Measurements from ENCODE around the gene ZNF786. TPM values are rescaled to one million over a fixed set of nuclear protein-coding genes. Genes with fewer than 3 reads are reported as not detected.

The ZNF786 gene
- total RNA-seq (10 to 100 TPM in 2 of 7 donors, 1 to 10 TPM in 5; 3.9 to 11.6 (median 8.7) TPM), polyA plus RNA-seq (1 to 10 TPM; 4.3 to 5.3 TPM)
- long read RNA-seq, donor 1, transcript ZNF786-202 (4 exons, 2,874 nt): minor isoform, 12 of 53 reads
- long read RNA-seq, donor 1, transcript ZNF786-201 (3 exons, 3,144 nt): major isoform, 26 of 53 reads
- long read RNA-seq, donor 1, partial matches to known transcripts: 2 of 53 reads
- long read RNA-seq, donor 1, other reads (novel, unspliced or antisense): 13 of 53 reads
- long read RNA-seq, donor 2, partial matches to known transcripts: 0 of 3 reads
- long read RNA-seq, donor 2, other reads (novel, unspliced or antisense): 0 of 3 reads
- long read RNA-seq, donor 3, transcript ZNF786-202 (4 exons, 2,874 nt): minor isoform, 9 of 25 reads
- long read RNA-seq, donor 3, transcript ZNF786-201 (3 exons, 3,144 nt): major isoform, 10 of 25 reads
- long read RNA-seq, donor 3, partial matches to known transcripts: 2 of 25 reads
- long read RNA-seq, donor 3, other reads (novel, unspliced or antisense): 4 of 25 reads

- intact Hi-C loops (cut with DNase I): loop anchor here (2.0 to 10.0 kb wide), 4 partner anchors 36 to 86 kb away; partner anchors contain the start of gene ZNF425 (in 1 of the 4)
- peak within 1 kb of the TSS; percentile 93 for H3K4me3 ChIP-seq
- no peaks in the 10 kb centered on the region for H3K4me1 ChIP-seq (ENCODE audit: insufficient read depth)
- TF ChIP-seq CTCF (IDR thresholded peaks at IDR 0.05) (peak; percentile 96 to 98 (median 97)), EP300 (IDR thresholded peaks at IDR 0.05) (no peak), POLR2A (IDR thresholded peaks at IDR 0.05) (peak; percentile 83)
- no peaks in the 10 kb centered on the region for H3K9me3 ChIP-seq
- WGBS, 3 donors: 0% methylated on average over 62 to 77 of the region's 77 CpGs
- no peaks in the 10 kb centered on the region for H3K36me3 ChIP-seq
- H3K27me3 ChIP-seq: no peaks in the 10 kb centered on the region
- H3K27ac ChIP-seq: peak within 1 kb of the TSS; percentile 93 to 96
- DNase-seq: peak; percentile 91 to 95 (median 94)
These were observed at the start of gene ZNF786 for GRCh38 chr7:149090397-149091195. ZNF786 (minus strand) TSS chr7:149090718; CDS start chr7:149090640, 78 bp downstream.

- DNase-seq: no peak
- no peak for TF ChIP-seq POLR2A (IDR thresholded peaks at IDR 0.05)
- no peak for TF ChIP-seq CTCF (IDR thresholded peaks at IDR 0.05)
- TF ChIP-seq EP300 (IDR thresholded peaks at IDR 0.05): no peak
- Histone ChIP-seq H3K27ac (no peak overlapping the region), H3K36me3 (no peaks in the 10 kb centered on the region), H3K4me1 (ENCODE audit: insufficient read depth) (no peaks in the 10 kb centered on the region), H3K9me3 (no peaks in the 10 kb centered on the region), H3K27me3 (no peaks in the 10 kb centered on the region), H3K4me3 (no peak overlapping the region)
- intact Hi-C loops (cut with DNase I): no loop called here
- WGBS, 3 donors: 94 to 95% (median 95%) methylated on average over 9 of the region's 9 CpGs
These were observed 45.6 kb upstream of the ZNF786 start for GRCh38 chr7:149136118-149136517.

GRCh38 chr7:149133028-149133710 is 42.7 kb upstream of the ZNF786 start:
- H3K4me3 ChIP-seq: no peak overlapping the region
- H3K27me3 ChIP-seq: no peaks in the 10 kb centered on the region
- intact Hi-C loops (cut with DNase I): no loop called here
- H3K27ac ChIP-seq: no peak overlapping the region
- H3K36me3 ChIP-seq: no peaks in the 10 kb centered on the region
- no peak for TF ChIP-seq POLR2A (IDR thresholded peaks at IDR 0.05)
- TF ChIP-seq EP300 (IDR thresholded peaks at IDR 0.05): no peak
- no peak for TF ChIP-seq CTCF (IDR thresholded peaks at IDR 0.05)
- H3K4me1 ChIP-seq (ENCODE audit: insufficient read depth): no peaks in the 10 kb centered on the region
- WGBS, 3 donors: 93 to 97% (median 97%) methylated on average over 2 of the region's 2 CpGs
- no peak for DNase-seq
- no peaks in the 10 kb centered on the region for H3K9me3 ChIP-seq

Data from ovary (tissue), 10 donors.